Activated CD8-positive, alpha-beta T cell treated with anti-CD3 and anti-CD28 coated beads, Interleukin-2, amount 10 ng/mL, durations not matched to agents 7 days and 5 days (primary cell): Measurements from ENCODE around the gene ACADM. TPM values are rescaled to one million over a fixed set of nuclear protein-coding genes. Genes with fewer than 3 reads are reported as not detected.
"Not testable (repeated sequence)": the region's sequence is repeated elsewhere in the genome, so short reads cannot be mapped to it uniquely, and the experiment has no call there.

Experiments
- ATAC-seq: fragments of 150-1000 bp; cut with Tn5 transposase; one replicate; pipeline ENCODE4 v1.10.0; 2021; ENCODE audit warnings: moderate library complexity
- CTCF ChIA-PET: fragments of 350-600 bp; sonication (Branson Sonifier 250); formaldehyde crosslinking; loops from one replicate; lab custom pipeline; 2021; ENCODE audit warnings: antibody characterized with exemption; lab: Charles Lee
- POLR2A ChIA-PET: fragments of 350-600 bp; sonication (Branson Sonifier 250); formaldehyde crosslinking; loops from one replicate; lab custom pipeline; 2021; ENCODE audit warnings: antibody characterized with exemption; lab: Charles Lee
- DNase-seq: peaks from one replicate; pipeline ENCODE4 v3.0.0-alpha.2; 2020
- H3K27ac Mint-ChIP-seq: one replicate; pipeline ENCODE4 v1.8.0; 2021; ENCODE audit warnings: mild to moderate bottlenecking, mixed read lengths
- H3K27me3 Mint-ChIP-seq: one replicate; pipeline ENCODE4 v1.8.0; 2021; ENCODE audit warnings: low read depth, mixed read lengths
- H3K36me3 Mint-ChIP-seq: one replicate; pipeline ENCODE4 v1.8.0; 2021; ENCODE audit warnings: low read depth, mixed read lengths
- H3K4me1 Mint-ChIP-seq: one replicate; pipeline ENCODE4 v1.8.0; 2021; ENCODE audit warnings: low read depth, mixed read lengths
- H3K4me3 Mint-ChIP-seq: one replicate; pipeline ENCODE4 v1.8.0; 2021; ENCODE audit warnings: mild to moderate bottlenecking, mixed read lengths
- H3K9me3 Mint-ChIP-seq: one replicate; pipeline ENCODE4 v1.8.0; 2022; ENCODE audit warnings: mixed read lengths; ENCODE audit not compliant: insufficient read depth
- total RNA-seq, 2 experiments: library from RNA; stranded (reverse); gene quantifications; one replicate each; pipeline ENCODE4 v1.2.3, GENCODE V29; 2021

Gene ACADM
- total RNA-seq, 2 experiments from 2014 or later: 44.7 to 52.1 TPM

- Mint-ChIP-seq H3K4me1 (peaks cover 7% of the 10 kb centered on the region), H3K36me3 (peaks cover 38% of the 10 kb centered on the region), H3K9me3 (no peaks in the 10 kb centered on the region), H3K4me3 (no peak overlapping the region), H3K27me3 (no peaks in the 10 kb centered on the region), H3K27ac (no peak overlapping the region)
- ATAC-seq (no peak), DNase-seq (no peak)
- ChIA-PET POLR2A (interaction anchor here (1.2 kb wide), 1 partner anchor 44 kb away, joined by 3 read pairs; the partner anchor contains the start of gene RABGGTB), CTCF (no interaction called here)
Observed at GRCh38 chr1:75742047-75742625, 17.6 kb downstream of the ACADM start.

DNA sequence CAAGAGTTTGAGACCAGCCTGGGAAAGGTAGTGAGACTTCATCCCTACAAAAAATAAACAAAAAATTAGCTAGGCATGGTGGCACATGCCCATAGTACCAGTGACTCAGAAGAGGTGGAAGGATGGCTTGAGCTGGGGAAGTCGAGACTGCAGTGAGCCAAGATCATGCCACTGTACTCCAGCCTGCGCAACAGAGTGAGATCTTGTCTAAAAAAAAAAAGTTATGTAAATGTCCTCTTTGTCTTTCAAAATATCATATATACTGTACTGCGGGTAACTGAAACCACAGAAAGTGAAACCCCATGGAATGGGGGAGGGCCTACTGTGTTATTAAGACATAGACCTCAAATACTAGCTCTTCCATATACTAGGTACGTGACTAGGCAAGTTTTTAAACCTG is 20.8 kb downstream of the ACADM start:
- Mint-ChIP-seq H3K4me1 (peaks cover 7% of the 10 kb centered on the region), H3K4me3 (no peak overlapping the region), H3K36me3 (peaks cover 32% of the 10 kb centered on the region), H3K27ac (no peak overlapping the region), H3K27me3 (no peaks in the 10 kb centered on the region), H3K9me3 (no peaks in the 10 kb centered on the region)
- DNase-seq (no peak), ATAC-seq (no peak)
- POLR2A ChIA-PET: no interaction called here
- CTCF ChIA-PET: interaction anchor here (0.6 kb wide), 1 partner anchor 35 kb away, joined by 3 read pairs; no protein-coding TSS in a partner anchor

DNA sequence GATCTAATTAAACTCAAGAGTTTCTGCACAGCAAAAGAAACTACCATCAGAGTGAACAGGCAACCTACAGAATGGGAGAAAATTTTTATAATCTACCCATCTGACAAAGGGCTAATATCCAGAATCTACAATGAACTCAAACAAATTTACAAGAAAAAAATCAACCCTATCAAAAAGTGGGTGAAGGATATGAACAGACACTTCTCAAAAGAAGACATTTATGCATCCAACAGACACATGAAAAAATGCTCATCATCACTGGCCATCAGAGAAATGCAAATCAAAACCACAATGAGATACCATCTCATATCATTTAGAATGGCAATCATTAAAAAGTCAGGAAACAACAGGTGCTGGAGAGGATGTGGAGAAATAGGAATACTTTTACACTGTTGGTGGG is 32.7 kb downstream of the ACADM start:
- H3K9me3 Mint-ChIP-seq, DNase-seq, H3K4me1 Mint-ChIP-seq, CTCF ChIA-PET, H3K4me3 Mint-ChIP-seq, H3K27ac Mint-ChIP-seq, POLR2A ChIA-PET, H3K27me3 Mint-ChIP-seq, ATAC-seq: not testable (repeated sequence)
- H3K36me3 Mint-ChIP-seq: peaks cover 66% of the 10 kb centered on the region

DNA sequence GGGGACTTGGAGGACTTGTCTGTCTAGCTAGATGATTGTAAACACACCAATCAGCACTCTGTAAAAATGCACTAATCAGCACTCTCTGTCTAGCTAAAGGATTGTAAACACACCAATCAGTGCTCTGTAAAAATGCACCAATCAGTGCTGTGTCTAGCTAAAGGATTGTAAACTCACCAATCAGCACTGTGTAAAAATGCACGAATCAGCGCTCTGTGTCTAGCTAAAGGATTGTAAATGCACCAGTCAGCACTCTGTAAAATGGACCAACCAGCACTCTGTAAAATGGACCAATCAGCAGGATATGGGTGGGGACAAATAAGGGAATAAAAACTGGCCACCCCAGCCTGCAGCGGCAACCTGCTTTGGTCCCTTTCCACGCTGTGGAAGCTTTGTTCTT is 34.0 kb downstream of the ACADM start:
- H3K27ac Mint-ChIP-seq, ATAC-seq, H3K27me3 Mint-ChIP-seq, H3K4me3 Mint-ChIP-seq, CTCF ChIA-PET, H3K4me1 Mint-ChIP-seq, DNase-seq, H3K9me3 Mint-ChIP-seq: not testable (repeated sequence)
- peaks cover 54% of the 10 kb centered on the region for H3K36me3 Mint-ChIP-seq
- POLR2A ChIA-PET: interaction anchor here (0.9 kb wide), 1 partner anchor 27 kb away, joined by 3 read pairs; no protein-coding TSS in a partner anchor

DNA sequence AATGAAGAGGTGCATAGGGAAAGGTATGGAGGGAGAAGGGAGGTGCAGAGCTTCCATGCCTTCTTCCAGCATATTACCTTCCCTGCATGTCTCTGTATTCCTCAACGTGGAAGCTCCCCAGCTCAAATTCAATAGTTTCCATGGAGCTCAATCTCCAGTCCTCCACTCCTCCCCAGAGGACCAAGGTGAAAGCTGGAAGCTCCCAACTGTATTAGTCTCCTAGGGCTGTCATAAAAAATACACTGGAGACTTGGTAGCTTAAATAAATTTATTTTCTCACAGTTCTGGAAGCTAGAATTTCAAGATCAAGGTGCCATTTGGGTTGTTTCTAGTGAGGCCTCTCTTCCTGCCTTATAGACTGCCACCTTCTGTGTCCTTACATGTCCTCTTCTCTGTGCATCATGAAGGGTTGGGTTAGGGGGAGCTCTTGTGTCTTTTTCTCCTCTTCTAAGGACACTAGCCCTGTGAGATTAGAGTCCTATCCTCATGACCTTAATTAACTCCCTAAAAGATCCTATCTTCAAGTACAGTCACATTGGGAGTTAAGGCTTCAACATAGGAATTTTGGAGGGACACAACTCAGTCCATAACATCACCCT is 39.6 kb downstream of the ACADM start:
- no peaks in the 10 kb centered on the region for H3K27me3 Mint-ChIP-seq
- ChIA-PET CTCF (interaction anchor here (0.6 to 1.2 kb wide), 2 partner anchors 17 to 445 kb away, joined by 3 read pairs; no protein-coding TSS in a partner anchor), POLR2A (interaction anchor here (0.7 kb wide), 1 partner anchor 318 kb away, joined by 3 read pairs; no protein-coding TSS in a partner anchor)
- ATAC-seq (no peak), DNase-seq (no peak)
- no peaks in the 10 kb centered on the region for H3K9me3 Mint-ChIP-seq
- H3K4me1 Mint-ChIP-seq: no peaks in the 10 kb centered on the region
- H3K27ac Mint-ChIP-seq: no peak overlapping the region
- peaks cover 15% of the 10 kb centered on the region for H3K36me3 Mint-ChIP-seq
- no peak overlapping the region for H3K4me3 Mint-ChIP-seq

GRCh38 chr1:75765697-75766355 is 41.3 kb downstream of the ACADM start:
- ChIA-PET POLR2A (no interaction called here), CTCF (no interaction called here)
- Mint-ChIP-seq H3K4me3 (no peak overlapping the region), H3K27ac (no peak overlapping the region), H3K9me3 (no peaks in the 10 kb centered on the region), H3K36me3 (peaks cover 10% of the 10 kb centered on the region), H3K4me1 (no peaks in the 10 kb centered on the region), H3K27me3 (no peaks in the 10 kb centered on the region)
- ATAC-seq (no peak), DNase-seq (no peak)

- DNase-seq (no peak), ATAC-seq (no peak)
- CTCF ChIA-PET: interaction anchor here (0.8 kb wide), 1 partner anchor 13 kb away, joined by 3 read pairs; no protein-coding TSS in a partner anchor
- H3K4me1 Mint-ChIP-seq: no peaks in the 10 kb centered on the region
- no peak overlapping the region for H3K4me3 Mint-ChIP-seq
- H3K9me3 Mint-ChIP-seq: no peaks in the 10 kb centered on the region
- POLR2A ChIA-PET: interaction anchor here (1.0 kb wide), 1 partner anchor 19 kb away, joined by 3 read pairs; no protein-coding TSS in a partner anchor
- H3K36me3 Mint-ChIP-seq: peaks cover 5% of the 10 kb centered on the region
- H3K27me3 Mint-ChIP-seq: no peaks in the 10 kb centered on the region
- H3K27ac Mint-ChIP-seq: no peak overlapping the region
Observed at GRCh38 chr1:75768016-75768415, 43.5 kb downstream of the ACADM start.

GRCh38 chr1:75770761-75771160 is 46.3 kb downstream of the ACADM start:
- no peaks in the 10 kb centered on the region for H3K36me3 Mint-ChIP-seq
- H3K27ac Mint-ChIP-seq: no peak overlapping the region
- ATAC-seq (no peak), DNase-seq (no peak)
- POLR2A ChIA-PET: no interaction called here
- no peaks in the 10 kb centered on the region for H3K9me3 Mint-ChIP-seq
- no peak overlapping the region for H3K4me3 Mint-ChIP-seq
- H3K27me3 Mint-ChIP-seq: no peaks in the 10 kb centered on the region
- CTCF ChIA-PET: no interaction called here
- no peaks in the 10 kb centered on the region for H3K4me1 Mint-ChIP-seq

- no peak for ATAC-seq
- Mint-ChIP-seq H3K36me3 (no peaks in the 10 kb centered on the region), H3K27me3 (no peaks in the 10 kb centered on the region), H3K4me3 (no peak overlapping the region), H3K9me3 (no peaks in the 10 kb centered on the region), H3K4me1 (no peaks in the 10 kb centered on the region), H3K27ac (no peak overlapping the region)
- ChIA-PET CTCF (no interaction called here), POLR2A (no interaction called here)
- no peak for DNase-seq
Observed at GRCh38 chr1:75771978-75772377, 47.5 kb downstream of the ACADM start.

GRCh38 chr1:75777812-75778211 is 53.3 kb downstream of the ACADM start:
- POLR2A ChIA-PET, H3K9me3 Mint-ChIP-seq, H3K36me3 Mint-ChIP-seq, H3K4me1 Mint-ChIP-seq, DNase-seq, ATAC-seq, H3K27ac Mint-ChIP-seq, H3K4me3 Mint-ChIP-seq, CTCF ChIA-PET: not testable (repeated sequence)
- peaks cover 17% of the 10 kb centered on the region for H3K27me3 Mint-ChIP-seq

DNA sequence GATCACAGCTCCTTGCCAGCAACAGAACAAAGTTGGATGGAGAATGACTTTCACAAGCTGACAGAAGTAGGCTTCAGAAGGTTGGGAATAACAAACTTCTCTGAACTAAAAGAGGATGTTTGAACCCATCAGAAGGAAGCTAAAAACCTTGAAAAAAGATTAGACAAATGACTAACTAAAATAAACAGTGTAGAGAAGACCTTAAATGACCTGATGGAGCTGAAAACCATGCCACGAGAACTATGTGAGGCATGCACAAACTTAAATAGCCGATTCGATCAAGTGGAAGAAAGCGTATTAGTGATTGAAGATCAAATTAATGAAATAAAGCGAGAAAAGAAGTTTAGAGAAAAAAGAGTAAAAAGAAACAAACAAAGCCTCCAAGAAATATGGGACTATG is 54.2 kb downstream of the ACADM start:
- H3K27ac Mint-ChIP-seq, DNase-seq, H3K4me1 Mint-ChIP-seq, ATAC-seq, H3K36me3 Mint-ChIP-seq, POLR2A ChIA-PET, H3K9me3 Mint-ChIP-seq, H3K4me3 Mint-ChIP-seq, CTCF ChIA-PET: not testable (repeated sequence)
- H3K27me3 Mint-ChIP-seq: peaks cover 17% of the 10 kb centered on the region

GRCh38 chr1:75780183-75780582 is 55.7 kb downstream of the ACADM start:
- peaks cover 17% of the 10 kb centered on the region for H3K27me3 Mint-ChIP-seq
- H3K9me3 Mint-ChIP-seq, H3K4me3 Mint-ChIP-seq, H3K4me1 Mint-ChIP-seq, CTCF ChIA-PET, H3K27ac Mint-ChIP-seq, POLR2A ChIA-PET, DNase-seq, ATAC-seq, H3K36me3 Mint-ChIP-seq: not testable (repeated sequence)
